Activated effector memory CD4-positive, alpha-beta T cell treated with anti-CD3 and anti-CD28 coated beads, Interleukin-2, amount 50 U/mL, for 16 hours (primary cell): ENCODE results near the gene FGGY.
"Not testable (repeated sequence)": the region's sequence is repeated elsewhere in the genome, so short reads cannot be mapped to it uniquely, and the experiment has no call there.

Source experiments
- DNase-seq: peaks from one replicate; pipeline ENCODE4 v3.0.0-alpha.2; 2020

Gene FGGY

GRCh38 chr1:59558580-59558979, 261.7 kb downstream of the FGGY start:
- not testable (repeated sequence) for DNase-seq

- no peak for DNase-seq
Observed at GRCh38 chr1:59560807-59561450, 264.0 kb downstream of the FGGY start.

GRCh38 chr1:59561796-59562195, 264.9 kb downstream of the FGGY start:
- no peak for DNase-seq

GRCh38 chr1:59564192-59564891, 267.4 kb downstream of the FGGY start:
- DNase-seq, result no peak

GRCh38 chr1:59565611-59566410, 268.9 kb downstream of the FGGY start:
- no peak for DNase-seq

- DNase-seq, result no peak
Observed at GRCh38 chr1:59568158-59568935, 271.5 kb downstream of the FGGY start.

GRCh38 chr1:59569198-59569597, 272.3 kb downstream of the FGGY start:
- DNase-seq, result no peak

- DNase-seq, result no peak
Observed at GRCh38 chr1:59570524-59570923, 273.6 kb downstream of the FGGY start.

GRCh38 chr1:59574085-59574484, 277.2 kb downstream of the FGGY start:
- no peak for DNase-seq

GRCh38 chr1:59577774-59578173, 280.9 kb downstream of the FGGY start:
- no peak for DNase-seq

- DNase-seq, result no peak
Observed at GRCh38 chr1:59579222-59579621, 282.3 kb downstream of the FGGY start.

GRCh38 chr1:59580257-59580656, 283.4 kb downstream of the FGGY start:
- DNase-seq, result no peak

- DNase-seq, result not testable (repeated sequence)
Observed at GRCh38 chr1:59592410-59592809, 295.5 kb downstream of the FGGY start.

- DNase-seq, result no peak
Observed at GRCh38 chr1:59592924-59593323, 296.0 kb downstream of the FGGY start.

- no peak for DNase-seq
Observed at GRCh38 chr1:59593798-59594790, 297.2 kb downstream of the FGGY start.

GRCh38 chr1:59595774-59596173, 298.9 kb downstream of the FGGY start:
- no peak for DNase-seq

GRCh38 chr1:59596432-59596831, 299.5 kb downstream of the FGGY start:
- DNase-seq, result no peak

GRCh38 chr1:59596956-59597355, 300.1 kb downstream of the FGGY start:
- no peak for DNase-seq

- DNase-seq, result no peak
Observed at GRCh38 chr1:59597420-59598119, 300.7 kb downstream of the FGGY start.

- no peak for DNase-seq
Observed at GRCh38 chr1:59598120-59598440, 301.2 kb downstream of the FGGY start.

- DNase-seq, result no peak
Observed at GRCh38 chr1:59601041-59601441, 304.1 kb downstream of the FGGY start.
